Psoas muscle (tissue), 8 donors: ENCODE measurements around the gene ZNF609. TPM values are rescaled to one million over a fixed set of nuclear protein-coding genes. Genes with fewer than 3 reads are reported as not detected.

Experiments
- ATAC-seq, 4 donors: fragments of 200-7000 bp; cut with Tn5 transposase; one replicate each; pipeline ENCODE4 v1.9.1; 2020; ENCODE audit warnings: moderate library complexity in 3 of 4, mild to moderate bottlenecking in 2 of 4
- DNase-seq, 2 donors: peaks; one replicate each; pipeline ENCODE4 v3.0.0-alpha.2; 2020
- H3K27ac ChIP-seq: fragments of 200-600 bp; one replicate; pipeline ENCODE4 v1.8.0; 2022
- H3K27me3 ChIP-seq, 3 donors: fragments of 200-600 bp in 1 of 3; one replicate each; pipeline versions ENCODE4 v1.6.1 to v1.8.0; 2013 to 2022; ENCODE audit warnings: low read length in 2 of 3, mild to moderate bottlenecking in 2 of 3, moderate library complexity in 1 of 3; ENCODE audit not compliant: insufficient read depth in 3 of 3
- H3K36me3 ChIP-seq, 2 donors: fragments of 200-600 bp in 1 of 2; one replicate each; pipeline versions ENCODE4 v1.6.1 to v1.8.0; 2013 to 2022; ENCODE audit warnings: low read depth in 1 of 2, mild to moderate bottlenecking in 1 of 2, moderate library complexity in 1 of 2; ENCODE audit not compliant: insufficient read depth in 1 of 2
- H3K4me1 ChIP-seq: fragments of 200-600 bp; one replicate; pipeline ENCODE4 v1.8.0; 2022
- H3K4me3 ChIP-seq: fragments of 200-600 bp; one replicate; pipeline ENCODE4 v1.8.0; 2022; ENCODE audit warnings: mild to moderate bottlenecking
- H3K9me3 ChIP-seq: fragments of 200-600 bp; one replicate; pipeline ENCODE4 v1.8.0; 2022
- CTCF ChIP-seq: fragments of 200-600 bp; IDR thresholded peaks from one replicate; pipeline ENCODE4 v1.8.0; 2022; ENCODE audit warnings: antibody characterized with exemption
- WGBS, 3 donors: extraction: QIAGEN DNeasy Blood & Tissue Kit; methylation state at CpG; one replicate each; pipeline versions ENCODE4 v1.1.6 to v1.1.7; 2013; 5-methylcytosine and 5-hydroxymethylcytosine counted together
- intact Hi-C, 2 donors: fragments of 100-400 bp; cut with DNase I; formaldehyde crosslinking; loops; one replicate each; pipeline versions ENCODE4 v1.11.0 to v1.14.2; 2022
- polyA plus RNA-seq, 3 donors: library from polyadenylated mRNA; stranded (reverse); fragments of 200-250 nt; gene quantifications; one replicate each; pipeline ENCODE4 v1.2.3, GENCODE V29; 2013
- total RNA-seq, 4 donors: library from RNA; stranded (reverse); fragmentation: NEBNext Ultra II Directional in 2 of 4; extraction: Animal tissue kit (Norgen Biotek cat#: 25700) in 2 of 4; gene quantifications; one replicate each; pipeline versions ENCODE4 v1.2.1 to v1.2.4, GENCODE V29; 2021 to 2023
- donor health status: healthy with polysubstance abuse.
- donor health status: DM: no; HTN: no; CAD: no; lungs with moderate emphysema.
- donor health status: Bipolar disorder and iron deficiency.
- donor health status: healthy.
- donor health status: DM: yes; HTN: yes; CAD: no.
- donor health status: DM: no; HTN: no; CAD: no.
- donor health status: DM: no; HTN: no; CAD: no.
- donor health status: DM: yes; HTN: yes; CAD: no.

ZNF609 gene
- total and polyA plus RNA-seq, 7 donors, result 3.2 to 15.0 (median 10.2) TPM

- WGBS, 3 donors, result 92 to 94% (median 92%) methylated on average over 3 of the region's 3 CpGs
- no peak overlapping the region for H3K4me3 ChIP-seq
- no peak overlapping the region for H3K27ac ChIP-seq
- ATAC-seq, result no peak
- H3K27me3 ChIP-seq, result no peaks in the 10 kb centered on the region
- no peak for TF ChIP-seq CTCF
- H3K4me1 ChIP-seq, result no peaks in the 10 kb centered on the region
- peaks cover 3 to 77% of the 10 kb centered on the region in 2 donors for H3K36me3 ChIP-seq
- intact Hi-C loops, result loop anchor here in 1 of 2 donors (5.0 kb wide), 1 partner anchor 257 kb away; no protein-coding TSS in a partner anchor
- no peaks in the 10 kb centered on the region for H3K9me3 ChIP-seq
- DNase-seq, result no peak
Observed at GRCh38 chr15:64425221-64425620, 35.2 kb upstream of the ZNF609 start.

- intact Hi-C loops, result loop anchor here in 1 of 2 donors (5.0 kb wide), 1 partner anchor 255 kb away; no protein-coding TSS in a partner anchor
- no peak for ATAC-seq
- no peaks in the 10 kb centered on the region for H3K4me1 ChIP-seq
- peak; percentile 15 for TF ChIP-seq CTCF
- no peaks in the 10 kb centered on the region for H3K9me3 ChIP-seq
- WGBS, 3 donors, result 84 to 87% (median 85%) methylated on average over 7 of the region's 7 CpGs
- H3K36me3 ChIP-seq, result peaks cover 3 to 69% of the 10 kb centered on the region in 2 donors
- H3K27ac ChIP-seq, result no peak overlapping the region
- H3K4me3 ChIP-seq, result no peak overlapping the region
- H3K27me3 ChIP-seq, result no peaks in the 10 kb centered on the region
- no peak for DNase-seq
Observed at GRCh38 chr15:64426845-64427465, 33.4 kb upstream of the ZNF609 start.

GRCh38 chr15:64429448-64429847 lies 30.9 kb upstream of the ZNF609 start:
- ATAC-seq, result no peak
- no peaks in the 10 kb centered on the region for H3K9me3 ChIP-seq
- no peaks in the 10 kb centered on the region for H3K27me3 ChIP-seq
- no peaks in the 10 kb centered on the region for H3K4me1 ChIP-seq
- H3K27ac ChIP-seq, result no peak overlapping the region
- H3K4me3 ChIP-seq, result no peak overlapping the region
- TF ChIP-seq CTCF, result no peak
- intact Hi-C loops, result loop anchor here in 1 of 2 donors (5.0 kb wide), 1 partner anchor 253 kb away; no protein-coding TSS in a partner anchor
- peaks cover 3 to 58% of the 10 kb centered on the region in 2 donors for H3K36me3 ChIP-seq
- no peak for DNase-seq

- no peaks in the 10 kb centered on the region for H3K4me1 ChIP-seq
- 29 to 41% (median 30%) methylated on average over 3 of the region's 3 CpGs for WGBS, 3 donors
- no peaks in the 10 kb centered on the region for H3K27me3 ChIP-seq
- DNase-seq (no peak), ATAC-seq (peak in 1 of 4 donors; percentile 21)
- intact Hi-C loops, result loop anchor here in 1 of 2 donors (5.0 kb wide), 1 partner anchor 252 kb away; no protein-coding TSS in a partner anchor
- TF ChIP-seq CTCF, result no peak
- H3K27ac ChIP-seq, result no peak overlapping the region
- peaks cover 3 to 51% of the 10 kb centered on the region in 2 donors for H3K36me3 ChIP-seq
- no peak overlapping the region for H3K4me3 ChIP-seq
- no peaks in the 10 kb centered on the region for H3K9me3 ChIP-seq
Observed at GRCh38 chr15:64430000-64430735, 30.2 kb upstream of the ZNF609 start.
